ENCODE results near the gene PFDN1.

Gene PFDN1

DNA sequence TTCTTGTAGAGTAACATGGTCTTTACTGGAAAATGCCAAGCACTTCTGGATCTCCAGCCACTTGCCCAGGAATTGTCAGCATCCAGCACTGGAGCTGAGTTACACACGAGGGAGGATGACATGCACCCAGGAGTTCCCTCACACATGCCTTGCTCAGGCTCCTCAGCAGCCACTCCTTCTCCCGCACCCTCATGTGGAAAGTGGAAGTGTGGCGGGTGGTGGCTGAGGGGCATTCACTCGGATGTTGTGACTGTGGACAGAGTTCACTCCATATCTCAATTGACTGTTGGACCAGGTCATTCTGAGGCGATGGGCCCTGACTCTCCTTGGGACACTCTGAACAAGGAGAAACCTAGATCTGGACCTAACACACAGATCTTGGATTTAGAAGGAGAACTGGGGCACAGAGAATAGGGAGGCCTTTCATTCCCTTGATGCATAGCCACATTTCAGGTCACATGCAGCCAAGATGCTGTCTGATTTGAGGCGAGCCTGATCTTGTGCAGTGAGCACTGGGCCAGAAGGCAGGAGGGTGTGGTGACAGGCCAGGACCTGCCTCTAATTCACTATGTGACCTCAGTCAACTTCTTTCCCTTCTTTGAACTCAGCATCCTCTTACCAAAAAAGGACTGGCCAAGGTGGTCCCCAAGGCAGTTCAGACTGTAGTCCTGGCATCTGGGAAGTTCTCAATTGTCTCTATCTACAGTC lies 65.9 kb downstream of the PFDN1 start:
- DNase-seq (ENCODE audit: low spot score), result no peak

DNA sequence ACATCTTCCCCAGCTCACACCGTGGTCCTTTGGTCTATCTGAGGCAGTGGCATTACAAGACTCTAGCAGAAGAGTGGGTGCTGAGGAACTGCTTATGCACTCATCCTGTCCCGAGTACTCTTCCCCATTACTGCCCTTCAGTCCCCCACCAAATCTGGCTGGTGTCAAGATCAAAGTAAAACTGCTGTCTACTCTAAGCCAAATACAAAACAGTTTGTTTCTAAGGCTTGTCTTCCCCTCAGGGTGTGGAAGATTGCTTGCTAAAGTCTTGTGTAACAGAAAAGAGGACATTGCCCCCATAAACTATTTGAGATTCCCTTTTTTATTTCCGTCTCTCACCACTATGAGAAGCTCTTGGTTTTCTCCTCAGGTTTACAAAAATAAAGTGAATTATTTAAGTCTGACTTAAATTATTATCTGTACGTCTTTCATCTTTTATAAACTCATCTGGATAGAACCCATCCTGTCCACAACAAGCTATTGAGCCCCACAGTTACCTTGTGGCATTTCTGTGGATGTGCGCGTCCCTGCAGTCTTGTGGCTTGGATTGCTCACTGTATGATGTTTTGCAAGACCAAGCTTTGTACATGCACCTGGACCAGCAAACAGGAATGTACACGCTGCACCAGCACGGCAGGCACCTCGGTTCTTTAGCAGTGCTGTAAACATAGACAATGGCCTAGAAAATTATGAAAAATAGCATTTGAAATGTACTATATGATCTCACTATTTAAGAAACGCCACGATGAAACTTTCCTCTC lies 66.9 kb downstream of the PFDN1 start:
- DNase-seq (ENCODE audit: low spot score), result no peak

GRCh38 chr5:140234377-140234989 lies 68.4 kb downstream of the PFDN1 start:
- DNase-seq (ENCODE audit: low spot score), result no peak

DNA sequence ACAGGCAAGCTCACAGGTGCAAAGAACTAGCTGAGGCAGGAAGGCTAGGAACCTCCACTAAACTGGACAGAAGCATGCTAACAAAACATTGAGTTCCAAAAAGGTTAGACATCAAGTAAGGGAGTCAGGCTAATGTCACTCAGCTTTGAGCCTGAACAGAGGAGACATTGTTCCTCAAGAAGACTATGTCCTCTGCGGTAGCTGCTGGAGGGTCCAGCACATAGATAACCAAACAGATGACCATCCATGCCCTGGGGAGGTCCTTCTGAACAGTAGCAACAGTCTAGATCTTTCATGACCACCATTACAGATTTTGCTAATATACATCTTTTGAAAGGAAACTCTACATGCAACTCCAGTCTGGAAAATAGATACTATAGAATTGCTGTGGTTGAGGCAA lies 70.2 kb downstream of the PFDN1 start:
- no peak for DNase-seq (ENCODE audit: low spot score)

DNA sequence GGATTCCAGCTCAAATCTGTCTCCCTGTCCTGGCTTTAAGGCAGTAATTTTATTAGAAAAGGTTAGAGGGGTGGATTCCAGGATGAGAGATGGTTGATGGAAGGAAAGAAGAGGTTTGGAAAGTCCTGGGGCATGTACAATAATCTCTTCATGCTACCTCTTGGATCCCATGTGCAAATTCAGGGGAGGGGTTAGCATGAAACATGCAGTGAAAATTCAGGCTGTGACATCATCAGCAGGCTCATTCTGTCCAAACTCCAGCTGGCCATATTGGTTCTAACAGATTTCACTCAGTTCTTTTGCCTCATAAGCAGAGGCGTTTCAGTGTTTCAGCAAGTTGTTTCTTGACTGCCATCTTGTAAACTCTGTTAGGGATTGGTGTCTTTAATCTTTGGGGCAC lies 72.5 kb downstream of the PFDN1 start:
- DNase-seq (ENCODE audit: low spot score), result no peak

GRCh38 chr5:140228364-140228837 lies 74.5 kb downstream of the PFDN1 start:
- no peak for DNase-seq (ENCODE audit: low spot score)

DNA sequence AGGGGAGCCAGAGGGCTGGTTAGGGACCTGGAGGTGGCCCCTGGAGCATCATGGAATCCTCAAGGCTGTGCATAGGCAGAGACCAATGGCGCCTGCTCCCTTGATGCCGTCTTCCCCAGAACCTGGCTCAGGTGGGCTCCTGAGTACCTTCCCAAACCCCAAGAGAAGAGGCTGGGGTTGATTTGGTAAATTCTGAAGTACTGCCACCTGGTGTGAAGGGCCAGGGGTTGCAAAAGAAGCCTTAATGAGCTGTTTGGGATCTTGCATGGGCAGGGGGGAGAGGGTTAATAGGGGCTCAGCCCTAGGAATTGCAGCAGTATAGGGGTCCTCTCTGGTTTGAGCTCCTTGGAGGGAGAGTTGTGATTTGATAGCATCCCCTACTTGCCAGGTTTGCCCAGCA lies 75.9 kb downstream of the PFDN1 start:
- DNase-seq (ENCODE audit: low spot score), result no peak

GRCh38 chr5:140225396-140225795 lies 77.5 kb downstream of the PFDN1 start:
- no peak for DNase-seq (ENCODE audit: low spot score)

DNA sequence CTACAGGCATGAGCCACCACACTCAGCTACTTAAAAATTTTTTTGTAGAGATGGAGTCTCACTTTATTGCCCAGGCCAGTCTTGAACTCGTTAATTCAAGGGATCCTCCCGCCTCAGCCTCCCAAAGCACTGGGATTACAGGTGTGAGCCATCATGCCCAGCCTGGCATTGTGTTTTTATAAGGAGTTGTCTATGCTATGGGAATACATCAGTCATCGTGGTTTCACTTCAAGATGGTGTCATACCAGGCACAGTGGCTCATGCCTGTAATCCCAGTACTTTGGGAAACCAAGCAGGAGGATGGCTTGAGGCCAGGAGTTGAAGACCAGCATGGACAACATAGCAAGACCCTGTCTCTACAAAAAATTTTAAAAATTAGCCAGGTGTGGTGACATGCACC lies 78.2 kb downstream of the PFDN1 start:
- DNase-seq (ENCODE audit: low spot score), result no peak

GRCh38 chr5:140223567-140223966 lies 79.3 kb downstream of the PFDN1 start:
- no peak for DNase-seq (ENCODE audit: low spot score)

GRCh38 chr5:140222416-140222815 lies 80.5 kb downstream of the PFDN1 start:
- no peak for DNase-seq (ENCODE audit: low spot score)

GRCh38 chr5:140221697-140222223 lies 81.1 kb downstream of the PFDN1 start:
- no peak for DNase-seq (ENCODE audit: low spot score)

- no peak for DNase-seq (ENCODE audit: low spot score)
Observed at GRCh38 chr5:140220698-140221064, 82.2 kb downstream of the PFDN1 start.

DNA sequence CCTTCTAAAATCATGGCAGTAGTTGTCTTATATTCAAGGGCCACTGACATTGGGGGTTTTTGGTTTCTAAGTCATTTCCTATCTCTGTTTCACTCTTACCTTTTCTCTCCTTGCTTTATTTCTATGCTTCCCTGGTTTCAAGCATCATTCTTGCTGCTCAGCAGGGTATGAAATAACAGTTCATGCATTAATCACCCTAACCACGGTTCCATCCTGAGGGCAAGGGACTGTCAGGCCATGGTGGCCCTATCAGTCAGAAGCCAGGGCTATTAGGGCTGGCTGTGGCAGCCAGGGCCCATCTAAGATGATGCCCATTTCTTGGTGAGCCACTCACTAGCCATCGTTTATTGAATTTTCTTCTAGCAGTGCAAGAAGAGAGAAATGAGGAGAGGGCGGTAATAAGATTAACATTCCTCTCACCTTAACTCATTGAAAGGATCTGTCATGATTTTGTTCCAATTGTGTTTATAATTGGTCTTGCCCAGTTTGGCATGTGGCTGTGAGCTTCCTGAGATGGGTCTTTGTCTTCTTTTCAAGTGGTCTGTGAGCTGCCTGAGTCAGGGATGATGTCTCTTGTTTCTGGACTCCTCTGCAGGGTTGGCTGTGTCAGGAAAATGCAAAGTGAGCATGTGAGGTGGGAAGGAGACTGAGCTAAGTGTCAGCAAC lies 82.7 kb downstream of the PFDN1 start:
- DNase-seq (ENCODE audit: low spot score), result no peak

GRCh38 chr5:140219068-140219991 lies 83.6 kb downstream of the PFDN1 start:
- DNase-seq (ENCODE audit: low spot score), result no peak

- no peak for DNase-seq (ENCODE audit: low spot score)
Observed at GRCh38 chr5:140217299-140218026, 85.4 kb downstream of the PFDN1 start.

- DNase-seq (ENCODE audit: low spot score), result no peak
Observed at GRCh38 chr5:140216478-140217074, 86.3 kb downstream of the PFDN1 start.

DNA sequence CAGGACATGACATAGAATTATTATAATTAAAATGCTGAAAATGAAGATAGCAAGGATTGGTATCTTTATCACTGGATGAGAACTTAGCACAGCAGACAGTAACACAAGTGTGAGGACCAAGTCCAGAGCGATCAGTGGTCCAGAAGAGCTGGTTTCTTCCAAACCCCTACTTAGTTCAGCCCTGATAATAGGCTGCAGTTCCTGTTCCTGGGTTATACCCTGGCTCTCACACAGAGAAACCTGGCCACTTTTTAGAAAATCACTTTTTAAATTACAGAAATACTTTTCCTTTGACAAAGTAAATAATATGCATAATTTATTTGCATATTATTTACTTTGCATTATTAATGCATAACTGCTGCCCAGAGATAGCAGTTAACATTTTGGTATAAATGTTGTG lies 87.6 kb downstream of the PFDN1 start:
- no peak for DNase-seq (ENCODE audit: low spot score)

- DNase-seq (ENCODE audit: low spot score), result no peak
Observed at GRCh38 chr5:140214831-140215230, 88.1 kb downstream of the PFDN1 start.

DNA sequence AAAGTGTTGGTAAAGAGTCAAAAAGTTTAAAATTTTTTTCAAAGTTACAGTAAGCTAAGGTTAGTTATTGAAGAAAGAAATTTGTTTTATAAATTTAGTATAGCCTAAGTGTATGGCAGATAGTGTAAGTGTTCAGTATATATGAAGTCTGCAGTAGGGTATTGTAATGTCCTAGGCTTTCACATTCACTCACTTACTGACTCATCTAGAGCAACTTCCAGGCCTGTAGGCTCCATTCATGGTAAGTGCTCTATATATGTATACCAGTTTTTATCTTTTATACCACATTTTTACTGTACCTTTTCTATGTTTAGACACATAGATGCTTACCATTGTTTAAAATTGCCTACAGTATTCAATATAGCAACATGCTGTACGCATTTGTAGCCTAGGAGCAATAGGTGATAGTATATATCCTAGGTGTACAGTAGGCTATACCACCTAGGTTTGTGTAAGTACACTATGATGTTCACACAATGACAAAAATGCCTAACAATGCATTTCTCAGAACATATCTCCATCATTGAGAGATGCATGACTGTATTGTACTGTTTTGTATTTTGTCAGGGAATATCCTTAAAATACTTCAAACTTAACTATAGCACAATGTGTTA lies 89.4 kb downstream of the PFDN1 start:
- DNase-seq (ENCODE audit: low spot score), result no peak

All from CD4-positive, alpha-beta T cell treated with Interleukin-15 for 4 hours (primary cell).